WERI-Rb-1 (cell line): Measurements from ENCODE around the gene ZNF677.
"Not testable (repeated sequence)": the region's sequence is repeated elsewhere in the genome, so short reads cannot be mapped to it uniquely, and the experiment has no call there.

Experiments used
- DNase-seq: peaks from one replicate; pipeline ENCODE4 v3.0.0-alpha.2; 2020
- H3K27ac ChIP-seq: fragments of 250-450 bp; sonication (Bioruptor Pico); 2 replicates; pipeline ENCODE4 v1.5.1; 2020; ENCODE audit warnings: mild to moderate bottlenecking, moderate library complexity
- H3K27me3 ChIP-seq: fragments of 250-450 bp; sonication (Bioruptor Pico); 2 replicates; pipeline ENCODE4 v1.5.1; 2021; ENCODE audit warnings: mild to moderate bottlenecking, low read depth, moderate library complexity; ENCODE audit not compliant: insufficient read depth, severe bottlenecking
- H3K36me3 ChIP-seq: fragments of 250-450 bp; sonication (Bioruptor Pico); 2 replicates; pipeline ENCODE4 v1.5.1; 2020; ENCODE audit warnings: mild to moderate bottlenecking, moderate library complexity
- H3K4me3 ChIP-seq: 2 replicates; pipeline ENCODE4 v1.5.1; 2011; ENCODE audit warnings: low read depth, mild to moderate bottlenecking, control low read depth, low read length
- H3K9me3 ChIP-seq: fragments of 250-450 bp; sonication (Bioruptor Pico); 2 replicates; pipeline ENCODE4 v1.5.1; 2021; ENCODE audit warnings: mild to moderate bottlenecking, moderate library complexity; ENCODE audit not compliant: severe bottlenecking
- TF ChIP-seq, protein P1 (sequence below): IDR thresholded peaks from 2 replicates; pipeline ENCODE4 v1.5.1; 2011; ENCODE audit warnings: low read depth, mild to moderate bottlenecking, control low read depth, inconsistent platforms, low read length

ZNF677 gene

DNA sequence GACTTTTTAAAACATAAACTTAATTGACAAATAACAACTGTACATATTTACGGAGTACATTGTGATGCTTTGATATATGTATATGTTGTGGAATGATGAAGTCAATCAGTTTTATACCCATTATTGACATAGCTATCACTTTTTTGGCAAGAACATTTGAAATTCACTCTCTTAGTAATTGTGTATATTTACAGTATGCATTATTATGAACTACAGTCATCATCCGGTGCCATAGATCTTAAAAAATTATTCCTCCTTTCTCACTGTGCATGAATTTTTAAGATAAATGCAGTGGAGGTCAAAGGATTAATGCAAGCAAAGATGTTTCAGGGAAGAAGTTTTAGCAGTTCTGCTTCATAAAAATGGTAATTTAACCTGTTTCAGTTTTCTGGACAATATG is 20.8 kb upstream of the ZNF677 start:
- peaks cover 7% of the 10 kb centered on the region for H3K9me3 ChIP-seq
- H3K27me3 ChIP-seq, result peaks cover 75% of the 10 kb centered on the region
- TF ChIP-seq, protein P1, sequence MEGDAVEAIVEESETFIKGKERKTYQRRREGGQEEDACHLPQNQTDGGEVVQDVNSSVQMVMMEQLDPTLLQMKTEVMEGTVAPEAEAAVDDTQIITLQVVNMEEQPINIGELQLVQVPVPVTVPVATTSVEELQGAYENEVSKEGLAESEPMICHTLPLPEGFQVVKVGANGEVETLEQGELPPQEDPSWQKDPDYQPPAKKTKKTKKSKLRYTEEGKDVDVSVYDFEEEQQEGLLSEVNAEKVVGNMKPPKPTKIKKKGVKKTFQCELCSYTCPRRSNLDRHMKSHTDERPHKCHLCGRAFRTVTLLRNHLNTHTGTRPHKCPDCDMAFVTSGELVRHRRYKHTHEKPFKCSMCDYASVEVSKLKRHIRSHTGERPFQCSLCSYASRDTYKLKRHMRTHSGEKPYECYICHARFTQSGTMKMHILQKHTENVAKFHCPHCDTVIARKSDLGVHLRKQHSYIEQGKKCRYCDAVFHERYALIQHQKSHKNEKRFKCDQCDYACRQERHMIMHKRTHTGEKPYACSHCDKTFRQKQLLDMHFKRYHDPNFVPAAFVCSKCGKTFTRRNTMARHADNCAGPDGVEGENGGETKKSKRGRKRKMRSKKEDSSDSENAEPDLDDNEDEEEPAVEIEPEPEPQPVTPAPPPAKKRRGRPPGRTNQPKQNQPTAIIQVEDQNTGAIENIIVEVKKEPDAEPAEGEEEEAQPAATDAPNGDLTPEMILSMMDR, result no peak
- DNase-seq, result no peak
- no peak overlapping the region for H3K27ac ChIP-seq
- no peak overlapping the region for H3K4me3 ChIP-seq
- H3K36me3 ChIP-seq, result no peaks in the 10 kb centered on the region

DNA sequence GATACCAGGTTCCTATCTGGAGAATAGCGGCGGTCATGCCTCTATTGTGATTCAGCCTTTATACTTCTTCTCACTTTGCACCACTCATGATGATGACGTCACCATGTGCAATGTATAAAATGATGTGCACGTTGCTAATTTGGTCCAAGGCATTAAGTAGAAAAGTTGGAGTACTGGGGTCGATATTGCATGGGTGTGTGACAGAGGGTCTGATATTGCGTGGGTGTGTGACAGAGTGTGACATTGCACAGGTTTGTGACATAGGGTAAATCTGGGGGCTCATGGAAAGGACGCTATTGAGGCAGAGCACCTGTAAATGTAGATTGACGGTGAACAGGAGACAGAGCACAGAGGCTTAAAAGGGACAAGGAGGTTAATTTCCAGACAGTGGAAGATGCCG is 17.4 kb upstream of the ZNF677 start:
- H3K27me3 ChIP-seq, result peaks cover 60% of the 10 kb centered on the region
- peaks cover 6% of the 10 kb centered on the region for H3K9me3 ChIP-seq
- no peak overlapping the region for H3K27ac ChIP-seq
- H3K36me3 ChIP-seq, result no peaks in the 10 kb centered on the region
- TF ChIP-seq, protein P1, result no peak
- no peak for DNase-seq
- H3K4me3 ChIP-seq, result no peak overlapping the region

DNA sequence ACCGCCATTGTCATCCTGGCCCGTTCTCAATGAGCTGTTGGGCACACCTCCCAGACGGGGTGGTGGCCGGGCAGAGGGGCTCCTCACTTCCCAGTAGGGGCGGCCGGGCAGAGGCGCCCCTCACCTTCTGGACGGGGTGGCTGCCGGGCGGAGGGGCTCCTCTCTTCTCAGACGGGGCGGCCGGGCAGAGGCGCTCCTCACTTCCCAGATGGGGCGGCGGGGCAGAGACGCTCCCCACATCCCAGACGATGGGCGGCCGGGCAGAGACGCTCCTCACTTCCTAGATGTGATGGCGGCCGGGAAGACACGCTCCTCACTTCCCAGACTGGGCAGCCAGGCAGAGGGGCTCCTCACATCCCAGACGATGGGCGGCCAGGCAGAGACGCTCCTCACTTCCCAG is 15.2 kb upstream of the ZNF677 start:
- not testable (repeated sequence) for H3K9me3 ChIP-seq, DNase-seq, H3K36me3 ChIP-seq, H3K27ac ChIP-seq, H3K4me3 ChIP-seq
- H3K27me3 ChIP-seq, result peaks cover 56% of the 10 kb centered on the region

DNA sequence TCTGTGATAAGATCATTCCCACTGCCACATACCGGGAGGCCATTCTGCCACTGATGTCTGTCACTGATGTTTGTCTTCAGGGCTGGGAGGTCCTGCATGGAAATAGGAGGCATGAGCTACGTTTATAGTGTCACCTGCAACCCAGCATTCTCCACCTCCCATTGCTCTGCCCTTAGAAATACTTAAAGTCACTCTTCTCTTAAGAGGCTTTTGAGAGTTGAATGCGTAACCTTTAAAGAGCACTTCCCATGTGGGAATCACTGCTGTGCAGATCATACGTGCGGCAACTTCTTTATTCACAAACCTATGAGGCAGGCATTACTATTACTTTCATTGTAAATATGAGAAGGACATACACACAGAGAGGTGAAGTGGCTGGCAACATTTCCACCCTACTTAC is 12.9 kb upstream of the ZNF677 start, which contains the start of gene VN1R4:
Gene VN1R4 (minus strand): TSS at position 101 of the 400 bp plus-strand sequence. CDS start 58 bp downstream, at position 43.
- H3K4me3 ChIP-seq, H3K36me3 ChIP-seq, H3K27ac ChIP-seq, H3K9me3 ChIP-seq, DNase-seq: not testable (repeated sequence)
- peaks cover 61% of the 10 kb centered on the region for H3K27me3 ChIP-seq

DNA sequence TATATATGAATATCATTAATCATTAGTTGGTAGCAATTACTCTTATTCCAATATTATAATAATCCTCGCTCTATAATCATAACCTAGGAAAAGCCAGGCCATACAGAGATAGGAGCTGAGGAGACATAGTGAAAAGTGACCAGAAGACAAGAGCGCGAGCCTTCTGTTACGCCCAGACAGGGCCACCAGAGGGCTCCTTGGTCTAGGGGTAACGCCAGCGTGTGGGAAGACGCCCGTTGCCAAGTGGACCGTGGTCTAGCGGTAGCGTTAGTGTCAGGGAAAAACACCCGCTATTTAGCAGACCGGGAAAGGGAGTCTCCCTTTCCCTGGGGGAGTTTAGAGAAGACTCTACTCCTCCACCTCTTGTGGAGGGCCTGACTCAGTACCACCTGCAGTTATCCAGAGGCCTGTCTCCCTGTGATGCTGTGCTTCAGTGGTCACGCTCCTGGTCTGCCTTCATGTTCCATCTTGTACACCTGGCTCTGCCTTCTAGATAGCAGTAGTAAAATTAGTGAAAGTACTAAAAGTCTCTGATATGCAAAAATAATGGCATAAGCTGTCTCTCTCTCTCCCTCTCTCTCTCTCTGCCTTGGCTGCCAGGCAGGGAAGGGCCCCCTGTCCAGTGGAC is 3.2 kb upstream of the ZNF677 start, which contains the start of gene VN1R2:
Gene VN1R2 (plus strand): TSS at position 578 of the 628 bp plus-strand sequence. CDS start 84 bp downstream, outside the sequence.
- peaks cover 24% of the 10 kb centered on the region for H3K27me3 ChIP-seq
- H3K36me3 ChIP-seq, H3K27ac ChIP-seq, H3K4me3 ChIP-seq: not testable (repeated sequence)
- TF ChIP-seq, protein P1, result peak; percentile 25; the same call in 1 of the 2 replicates
- peaks cover 18% of the 10 kb centered on the region for H3K9me3 ChIP-seq
- peak; percentile 30 for DNase-seq

DNA sequence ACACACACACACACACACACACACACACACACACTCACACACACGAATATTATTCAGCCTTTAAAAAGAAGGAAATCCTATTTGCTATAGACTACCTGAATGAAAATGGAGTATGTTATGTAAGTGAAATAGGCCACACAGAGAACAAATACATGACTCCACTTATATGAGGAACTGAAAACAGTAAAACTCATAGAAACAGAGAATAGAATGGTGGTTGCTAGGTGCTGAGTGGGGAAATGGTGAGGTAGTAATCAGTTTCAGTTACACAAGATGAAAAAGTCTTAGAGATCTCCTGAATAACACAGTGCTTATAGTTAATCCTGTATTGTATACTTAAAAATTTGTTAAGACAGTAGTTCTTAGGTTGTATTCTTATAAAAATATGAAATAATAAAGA is 8.2 kb downstream of the ZNF677 start:
- DNase-seq, result no peak
- Histone ChIP-seq H3K36me3 (peaks cover 46% of the 10 kb centered on the region), H3K9me3 (no peaks in the 10 kb centered on the region), H3K27ac (no peak overlapping the region), H3K27me3 (no peaks in the 10 kb centered on the region), H3K4me3 (no peak overlapping the region)
- TF ChIP-seq, protein P1, result no peak
